GM18517 (cell line): Measurements from ENCODE around the gene BBX.
A peak's percentile ranks its signal among the peaks of the same experiment; 100 is the strongest.

Experiments
- ATAC-seq: cut with Tn5 transposase; IDR thresholded peaks from one replicate; pipeline ENCODE4 v1.9.1; 2021; ENCODE audit warnings: mild to moderate bottlenecking, moderate library complexity; ENCODE audit not compliant: unreplicated experiment

BBX gene

GRCh38 chr3:107522510-107523288 lies at the start of gene BBX:
Gene BBX (plus strand): TSS chr3:107522962. CDS start chr3:107710461, 187,499 bp downstream.
- ATAC-seq: peak; percentile 98

GRCh38 chr3:107476462-107476861 lies 46.3 kb upstream of the BBX start:
- ATAC-seq: no peak

GRCh38 chr3:107487490-107487889 lies 35.3 kb upstream of the BBX start:
- no peak for ATAC-seq

- no peak for ATAC-seq
Observed at GRCh38 chr3:107488942-107489341, 33.8 kb upstream of the BBX start.

GRCh38 chr3:107493134-107493533 lies 29.6 kb upstream of the BBX start:
- no peak for ATAC-seq

- no peak for ATAC-seq
Observed at GRCh38 chr3:107496855-107497254, 25.9 kb upstream of the BBX start.

- ATAC-seq: no peak
Observed at GRCh38 chr3:107498646-107499045, 24.1 kb upstream of the BBX start.

- no peak for ATAC-seq
Observed at GRCh38 chr3:107506458-107506857, 16.3 kb upstream of the BBX start.

- ATAC-seq: no peak
Observed at GRCh38 chr3:107508331-107508730, 14.4 kb upstream of the BBX start.

GRCh38 chr3:107512108-107512507 lies 10.7 kb upstream of the BBX start:
- ATAC-seq: no peak

GRCh38 chr3:107514453-107514852 lies 8.3 kb upstream of the BBX start:
- ATAC-seq: no peak

- no peak for ATAC-seq
Observed at GRCh38 chr3:107516475-107516874, 6.3 kb upstream of the BBX start.

GRCh38 chr3:107520535-107520934 lies 2.2 kb upstream of the BBX start:
- no peak for ATAC-seq

GRCh38 chr3:107521469-107522059 lies 1.2 kb upstream of the BBX start:
- no peak for ATAC-seq

- peak; percentile 17 for ATAC-seq
Observed at GRCh38 chr3:107523289-107523538, 452 bp downstream of the BBX start.

GRCh38 chr3:107523539-107524325 lies 970 bp downstream of the BBX start:
- ATAC-seq: peak; percentile 3

- no peak for ATAC-seq
Observed at GRCh38 chr3:107524326-107524840, 1.6 kb downstream of the BBX start.

- ATAC-seq: no peak
Observed at GRCh38 chr3:107524841-107525643, 2.3 kb downstream of the BBX start.

GRCh38 chr3:107525644-107526305 lies 3.0 kb downstream of the BBX start:
- ATAC-seq: no peak

- no peak for ATAC-seq
Observed at GRCh38 chr3:107531917-107532469, 9.2 kb downstream of the BBX start.
